GM18867 (cell line): ENCODE data around the gene CYP19A1.

ENCODE experiments used
- ATAC-seq: cut with Tn5 transposase; IDR thresholded peaks from one replicate; pipeline ENCODE4 v1.9.1; 2021; ENCODE audit warnings: mild to moderate bottlenecking, moderate library complexity; ENCODE audit not compliant: unreplicated experiment

The CYP19A1 gene

GRCh38 chr15:51328926-51329325 lies 9.5 kb downstream of the CYP19A1 start:
- ATAC-seq = no peak

- ATAC-seq = no peak
Measured at GRCh38 chr15:51327081-51327480, 11.3 kb downstream of the CYP19A1 start.

GRCh38 chr15:51325167-51325566 lies 13.2 kb downstream of the CYP19A1 start:
- no peak for ATAC-seq

- no peak for ATAC-seq
Measured at GRCh38 chr15:51323749-51324148, 14.6 kb downstream of the CYP19A1 start.

DNA sequence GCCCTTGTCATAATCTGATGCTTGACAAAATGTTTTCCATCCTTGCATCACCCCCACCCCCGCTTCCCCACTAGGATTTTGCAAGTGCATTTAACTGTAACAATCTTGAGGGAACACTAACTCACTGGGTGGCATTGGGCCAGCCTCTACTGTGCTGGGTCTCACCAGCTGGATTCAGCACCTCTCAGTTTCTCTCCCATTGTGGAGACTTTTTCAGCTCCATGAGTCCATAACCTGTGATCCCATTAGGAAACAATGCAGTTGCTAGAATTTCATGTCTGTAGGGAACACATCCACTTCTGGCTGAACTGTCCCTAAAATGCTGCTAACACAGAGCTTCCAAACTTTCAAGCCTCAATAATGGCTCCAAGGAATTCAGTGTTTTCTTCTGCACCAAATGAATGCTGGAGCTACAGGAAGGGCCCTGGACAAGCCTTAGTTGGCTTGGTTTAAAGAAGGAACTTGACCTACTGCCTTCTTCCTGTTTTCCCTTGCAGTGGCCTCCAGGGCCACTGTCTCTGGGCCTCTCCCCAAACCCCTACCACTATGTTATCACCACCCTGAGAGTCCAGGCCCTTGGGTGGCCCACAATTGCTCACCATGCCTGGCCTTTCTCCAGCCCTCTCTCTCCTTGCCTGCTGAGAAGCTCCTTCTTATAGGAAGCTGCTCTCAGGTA lies 15.6 kb downstream of the CYP19A1 start:
- no peak for ATAC-seq

DNA sequence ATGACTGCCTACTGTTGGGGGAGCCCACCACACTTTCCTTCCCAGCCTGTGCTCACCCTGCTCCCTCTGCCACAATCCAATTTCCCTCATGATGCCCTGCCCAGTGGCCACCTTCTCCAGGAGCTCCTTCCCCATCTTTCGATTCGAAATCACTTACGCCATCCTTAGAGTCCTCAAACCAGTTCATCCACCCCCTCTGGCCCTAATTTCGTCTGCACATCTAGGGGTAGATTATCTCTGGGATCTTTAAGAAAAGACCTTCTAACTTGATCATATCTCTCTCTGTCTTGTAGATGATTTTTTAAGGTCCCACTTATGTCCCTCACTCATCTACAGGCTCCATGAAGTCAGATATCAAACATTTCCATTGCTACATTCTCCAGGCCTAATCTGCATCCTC lies 17.1 kb downstream of the CYP19A1 start:
- ATAC-seq = no peak

GRCh38 chr15:51320843-51321242 lies 17.6 kb downstream of the CYP19A1 start:
- ATAC-seq = no peak

DNA sequence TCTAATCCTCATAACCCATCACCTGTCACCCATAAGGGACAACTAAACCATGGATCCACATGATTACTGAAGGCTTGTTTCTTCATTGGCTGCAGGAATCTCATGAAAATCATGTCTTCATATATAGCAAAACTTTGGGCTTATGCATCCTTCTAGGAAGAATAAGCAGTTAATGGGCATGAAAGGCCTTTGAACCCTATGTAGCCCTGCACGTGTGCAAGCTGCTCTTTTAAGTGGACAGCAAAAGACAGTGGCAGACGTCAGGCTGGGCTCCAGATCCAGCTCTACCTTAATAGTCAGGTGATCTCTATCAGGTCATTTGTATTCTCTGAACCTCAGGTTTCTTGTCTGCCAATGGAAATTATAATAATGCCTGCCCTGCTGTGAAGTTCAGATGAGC lies 18.9 kb downstream of the CYP19A1 start:
- no peak for ATAC-seq

DNA sequence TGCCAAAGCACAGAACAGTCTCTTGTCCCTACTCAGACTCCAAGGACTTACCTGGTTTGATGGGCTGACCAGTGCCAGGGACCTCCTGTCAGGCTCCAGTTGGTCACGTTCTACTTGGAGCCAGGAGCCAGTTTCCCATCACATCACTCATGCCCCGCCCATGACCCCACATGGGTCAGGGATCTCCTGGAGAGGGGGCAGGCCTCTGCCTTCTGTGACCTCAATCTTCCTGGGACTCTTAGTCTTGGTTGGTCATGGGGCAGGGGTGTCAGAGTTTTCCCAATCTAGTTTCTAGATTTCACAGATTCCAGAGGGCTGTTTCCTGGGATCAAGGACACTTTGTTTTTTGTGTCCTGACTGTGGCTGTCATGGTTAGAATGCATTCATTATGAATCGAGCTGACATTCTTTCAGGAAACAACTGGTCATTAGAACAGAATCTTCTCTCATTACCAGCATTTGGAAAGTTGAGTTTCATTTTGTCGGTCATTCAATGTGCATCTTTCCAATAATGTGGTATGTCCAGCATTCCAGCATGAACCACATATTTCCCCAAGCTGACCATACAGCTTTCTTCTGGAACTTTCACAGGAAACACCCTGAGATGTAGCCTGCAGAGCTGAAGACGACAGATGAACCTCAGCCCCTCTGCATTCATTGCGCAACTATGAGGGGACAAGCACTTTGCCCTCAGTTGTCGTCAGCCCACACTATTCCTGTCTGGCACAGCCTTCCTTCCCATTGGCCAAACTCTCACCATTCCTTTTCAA lies 19.8 kb downstream of the CYP19A1 start:
- no peak for ATAC-seq

GRCh38 chr15:51316636-51317035 lies 21.8 kb downstream of the CYP19A1 start:
- no peak for ATAC-seq

GRCh38 chr15:51315726-51316125 lies 22.7 kb downstream of the CYP19A1 start:
- no peak for ATAC-seq

DNA sequence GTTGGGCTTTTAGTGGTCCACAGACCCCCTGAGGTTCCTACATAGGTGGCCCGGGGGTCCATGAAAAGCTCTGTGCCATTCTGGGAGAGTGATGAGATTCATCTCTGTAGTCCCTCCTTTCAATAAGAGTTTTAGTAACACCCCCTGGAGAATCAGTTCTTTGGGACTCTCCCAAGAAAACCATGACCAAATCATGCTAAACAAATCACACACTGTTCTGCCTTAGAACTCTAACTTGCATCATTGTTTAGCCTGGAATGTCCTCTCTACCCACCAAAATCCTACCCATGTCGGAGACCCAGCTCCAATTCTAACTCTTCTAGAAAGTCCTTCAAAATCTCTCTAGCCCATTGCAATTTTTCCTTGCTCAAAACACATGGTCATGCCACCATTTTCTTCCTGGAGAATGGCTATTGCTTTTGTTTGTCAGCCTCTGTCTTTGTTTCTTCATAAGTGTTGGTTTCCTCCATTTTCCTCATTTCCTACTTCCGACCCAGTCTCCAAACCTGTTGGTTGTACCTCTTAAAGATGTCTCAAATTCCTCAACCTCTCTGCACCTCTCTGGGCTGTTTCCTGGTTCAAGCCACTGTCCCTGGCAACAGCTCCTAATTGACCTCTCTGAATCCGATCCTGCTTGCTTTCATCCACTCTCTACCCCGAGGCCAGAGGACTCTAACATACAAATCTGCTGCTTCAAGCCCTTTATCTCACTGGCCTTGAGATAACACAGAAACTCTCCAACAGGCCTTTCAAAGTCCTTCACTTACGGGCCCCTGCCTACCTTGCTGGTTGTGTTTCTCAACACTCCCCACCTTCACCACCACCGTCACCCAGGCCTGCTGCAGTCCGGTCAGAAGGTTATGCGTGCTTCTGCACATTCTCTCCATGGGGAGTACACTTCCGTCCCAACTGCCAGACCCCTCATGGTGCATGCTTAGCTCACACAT lies 23.7 kb downstream of the CYP19A1 start:
- no peak for ATAC-seq

- no peak for ATAC-seq
Measured at GRCh38 chr15:51313644-51314280, 24.6 kb downstream of the CYP19A1 start.

DNA sequence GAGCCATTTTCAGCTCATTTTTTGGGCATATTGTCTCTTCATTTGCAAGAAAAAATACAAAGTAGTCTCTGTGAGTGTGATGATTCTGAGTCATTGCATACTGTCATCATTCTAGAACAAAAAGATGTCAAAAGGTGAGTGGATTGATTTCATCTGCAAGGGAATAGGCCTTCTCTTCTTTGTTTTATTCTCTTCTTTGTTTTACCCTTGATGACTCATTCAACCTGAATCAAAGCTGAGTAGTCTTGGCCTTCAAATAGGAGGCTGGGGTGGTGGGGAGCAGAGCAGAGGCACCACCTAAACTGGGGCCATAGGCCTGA lies 25.4 kb downstream of the CYP19A1 start:
- no peak for ATAC-seq

GRCh38 chr15:51312166-51313073 lies 26.0 kb downstream of the CYP19A1 start:
- ATAC-seq = no peak

DNA sequence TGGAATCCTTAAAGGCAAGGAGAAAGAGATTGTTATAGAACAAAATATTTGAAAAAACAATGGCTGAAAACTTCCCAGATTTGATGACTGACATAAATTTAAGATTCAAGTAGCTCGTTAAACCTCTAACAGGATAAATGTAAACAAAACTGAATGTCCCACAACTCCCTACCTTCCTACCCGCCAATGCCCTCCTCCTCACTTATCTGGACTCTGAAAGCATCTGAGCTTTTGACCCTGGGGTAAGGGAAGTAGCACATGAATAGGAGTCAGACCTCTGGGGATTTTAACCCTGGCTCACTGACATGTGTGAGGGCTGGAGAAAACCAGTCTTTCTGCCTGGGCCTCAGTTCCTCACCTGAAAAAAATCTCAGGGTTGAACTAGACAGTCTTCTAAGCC lies 26.9 kb downstream of the CYP19A1 start:
- ATAC-seq = no peak

GRCh38 chr15:51310064-51310463 lies 28.3 kb downstream of the CYP19A1 start:
- ATAC-seq = no peak

DNA sequence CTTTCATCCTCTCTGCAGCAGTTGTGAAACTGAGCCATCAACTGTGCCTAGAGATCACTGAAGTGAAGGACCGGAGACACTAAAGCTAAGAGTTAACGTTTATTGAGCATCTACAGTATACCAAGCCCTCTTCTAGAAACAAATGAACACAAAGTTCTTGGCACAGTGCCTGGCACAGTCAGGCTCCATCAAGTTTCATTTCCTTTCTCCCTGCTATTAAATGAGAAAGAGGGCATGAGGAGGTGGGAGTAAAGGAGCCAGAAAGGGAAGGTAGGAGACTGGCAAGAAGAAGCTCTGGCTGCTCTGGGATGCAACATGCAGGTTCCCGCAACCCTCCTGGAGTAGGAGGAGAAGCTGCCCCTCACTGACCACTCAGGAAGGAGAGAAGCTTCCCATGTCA lies 30.6 kb downstream of the CYP19A1 start:
- no peak for ATAC-seq

GRCh38 chr15:51307325-51307724 lies 31.1 kb downstream of the CYP19A1 start:
- ATAC-seq = no peak

- ATAC-seq = no peak
Measured at GRCh38 chr15:51303462-51303980, 34.9 kb downstream of the CYP19A1 start.
